PC-3 (cell line): ENCODE data around the gene CDK4.

Experiments
- CTCF ChIP-seq: fragments of 300-600 bp; sonication (generic); conservative IDR thresholded peaks from 2 replicates; pipeline ENCODE4 v1.5.1; 2017; ENCODE audit warnings: antibody characterized with exemption, low read depth, mild to moderate bottlenecking, low read length
- EZH2 ChIP-seq: fragments of 300-600 bp; sonication (generic); IDR thresholded peaks from one replicate; pipeline ENCODE4 v1.6.1; 2017; ENCODE audit warnings: antibody characterized with exemption, mild to moderate bottlenecking, low read length; ENCODE audit not compliant: unreplicated experiment

DNA sequence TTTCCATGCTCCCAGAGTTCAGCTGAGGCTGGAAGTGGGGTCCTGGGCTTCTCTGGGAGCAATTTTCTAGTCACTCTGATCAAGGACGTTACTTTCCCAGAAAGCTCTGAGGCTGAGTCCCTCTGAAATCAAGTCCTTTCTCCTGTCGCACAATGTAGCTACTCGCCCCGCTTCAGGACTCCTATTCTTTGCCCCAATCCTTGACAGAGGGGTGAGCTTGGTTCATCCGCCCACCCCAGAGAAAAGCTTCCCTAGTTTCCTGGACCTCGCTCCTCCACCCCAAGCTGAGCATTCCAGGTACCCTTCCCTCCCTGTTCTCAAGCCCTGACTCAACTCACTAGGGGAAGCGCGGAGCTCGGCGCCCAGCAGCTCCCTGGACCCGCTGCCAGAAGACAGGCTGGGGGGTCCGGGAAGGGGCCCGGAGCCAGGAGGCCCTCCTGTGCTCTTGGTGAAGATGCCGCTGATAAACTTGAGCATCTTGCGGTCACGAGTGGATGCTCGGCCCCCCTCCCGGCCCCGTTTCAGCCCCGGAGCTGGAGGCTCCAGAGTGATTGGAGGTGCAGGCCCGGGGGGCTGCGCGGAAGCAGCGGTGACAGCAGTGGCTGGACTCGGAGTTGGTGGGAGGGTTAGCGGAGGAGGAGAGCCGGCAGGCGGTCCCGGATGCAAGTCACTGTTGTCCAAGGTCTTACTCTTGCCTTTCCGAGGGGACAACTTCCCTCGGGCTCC lies 15.2 kb downstream of the CDK4 start:
- no peak for TF ChIP-seq CTCF
- TF ChIP-seq EZH2: no peak
